GM19372 (cell line): ENCODE measurements around the gene LRRC10B.

Experiments
- ATAC-seq: cut with Tn5 transposase; IDR thresholded peaks from one replicate; pipeline ENCODE4 v1.9.1; 2021; ENCODE audit warnings: mild to moderate bottlenecking, low read depth, moderate library complexity; ENCODE audit not compliant: unreplicated experiment

LRRC10B gene

DNA sequence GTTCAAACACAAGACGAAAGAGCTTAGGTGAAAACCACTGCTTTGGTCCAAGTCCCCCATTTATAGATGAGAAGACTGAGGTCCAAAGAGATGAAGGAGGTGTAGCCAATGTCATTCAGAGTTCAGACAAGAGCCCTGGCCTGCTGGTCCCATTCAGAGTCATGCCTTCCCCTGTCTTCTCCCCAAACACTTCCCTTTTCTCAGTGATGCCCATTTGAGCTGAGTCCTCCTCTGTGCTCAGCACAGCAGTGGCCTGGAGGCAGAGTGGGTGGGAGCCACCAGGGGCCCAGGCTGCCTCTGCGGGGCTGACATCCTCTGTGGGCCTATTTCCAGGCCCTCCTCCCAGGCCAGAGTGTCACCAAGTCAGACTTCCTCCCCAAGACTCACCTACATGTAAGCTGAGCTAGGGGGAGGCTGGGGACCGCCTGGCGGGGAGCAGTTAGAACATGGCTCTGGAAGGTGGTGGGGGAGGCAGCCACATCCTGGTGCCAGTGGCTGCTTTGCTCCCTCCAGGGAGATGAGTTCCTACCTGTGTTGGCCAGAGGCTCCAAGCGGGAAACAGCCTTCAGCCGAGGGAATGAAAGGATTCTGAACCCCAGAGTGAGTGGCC, 22.4 kb upstream of the LRRC10B start:
- no peak for ATAC-seq

DNA sequence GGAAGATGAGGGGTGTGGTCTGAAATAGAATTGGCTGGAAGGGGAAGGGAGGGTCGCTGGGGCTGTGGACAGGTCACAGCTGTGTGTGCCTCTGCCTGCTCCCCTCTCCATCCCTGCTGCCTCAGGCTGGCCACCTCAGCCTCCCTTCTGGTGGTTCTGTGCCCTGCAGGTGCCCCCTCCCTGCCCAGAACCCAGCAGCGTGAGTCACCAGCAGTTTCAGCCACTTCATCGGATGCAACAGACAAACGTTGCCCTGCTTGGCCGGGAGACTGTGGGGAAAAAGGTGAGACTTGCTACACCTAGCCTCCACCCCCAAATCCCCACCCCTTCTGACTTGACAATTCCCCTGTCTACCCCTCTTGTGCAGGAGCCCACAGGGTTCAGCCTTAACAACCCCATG, 21.8 kb upstream of the LRRC10B start:
- ATAC-seq, result no peak

DNA sequence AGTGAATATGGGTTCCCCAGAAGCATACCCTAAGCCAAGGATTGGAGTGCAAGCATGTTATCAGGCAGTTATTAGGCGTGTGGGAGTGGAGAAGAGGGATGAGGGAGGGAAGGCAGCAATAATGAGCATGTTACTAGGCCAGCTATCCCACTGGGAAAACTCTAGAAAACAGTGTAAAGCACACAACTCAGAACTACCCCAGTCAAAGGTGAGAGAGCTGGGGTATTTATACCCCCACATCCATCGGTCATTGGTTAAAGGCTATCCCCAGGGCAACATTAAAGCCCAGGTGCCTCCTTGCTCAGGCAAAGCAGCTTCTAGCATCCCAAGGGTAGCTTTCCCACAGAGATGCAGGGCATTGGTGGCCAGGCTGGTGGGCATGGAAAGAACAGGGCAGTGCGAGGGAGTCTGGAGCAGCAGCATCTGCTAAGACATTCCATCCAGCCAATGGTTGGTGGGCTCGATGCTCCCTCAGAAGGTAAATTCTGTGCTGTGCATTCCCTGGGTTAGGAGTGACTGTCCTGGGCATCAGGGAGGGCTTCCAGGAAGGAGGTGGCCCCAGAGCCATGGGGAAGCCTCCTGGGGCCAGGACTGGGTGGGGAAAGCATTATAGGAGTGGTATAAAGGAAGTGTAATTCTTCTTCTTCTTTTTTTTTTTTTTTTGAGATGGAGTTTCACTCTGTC, 21.1 kb upstream of the LRRC10B start:
- ATAC-seq, result no peak

DNA sequence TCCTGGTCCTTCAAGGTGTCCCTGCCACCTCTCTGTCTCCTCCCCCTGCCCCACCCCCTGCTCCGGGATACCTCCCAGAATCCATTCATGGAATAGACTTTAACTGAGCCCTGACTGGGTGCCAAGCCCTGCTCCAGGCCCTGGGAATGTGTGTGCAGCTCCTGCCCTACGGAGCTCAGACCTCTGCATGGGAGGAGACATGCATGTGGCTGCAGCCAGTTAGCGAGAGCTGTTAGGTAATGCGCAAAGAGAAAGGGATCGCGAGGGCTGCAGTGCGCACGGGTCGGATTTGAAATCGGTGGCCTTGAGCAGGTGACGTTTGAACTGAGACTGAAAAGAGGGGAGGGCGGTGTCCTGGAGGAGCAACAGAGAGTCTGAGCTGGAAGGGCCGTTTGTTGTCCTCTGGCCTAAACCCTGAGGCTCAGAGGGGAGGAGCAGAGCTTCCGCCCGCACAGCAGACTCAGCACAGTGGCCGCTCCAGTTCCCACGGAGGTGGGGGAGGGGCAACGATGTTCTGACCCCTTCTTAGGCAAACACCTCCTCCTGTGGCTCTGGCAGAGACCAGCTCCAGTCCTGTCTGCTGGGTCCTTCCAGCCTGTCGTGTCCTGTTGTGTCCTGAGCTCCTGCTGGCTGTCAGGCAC, 19.8 kb upstream of the LRRC10B start:
- no peak for ATAC-seq

DNA sequence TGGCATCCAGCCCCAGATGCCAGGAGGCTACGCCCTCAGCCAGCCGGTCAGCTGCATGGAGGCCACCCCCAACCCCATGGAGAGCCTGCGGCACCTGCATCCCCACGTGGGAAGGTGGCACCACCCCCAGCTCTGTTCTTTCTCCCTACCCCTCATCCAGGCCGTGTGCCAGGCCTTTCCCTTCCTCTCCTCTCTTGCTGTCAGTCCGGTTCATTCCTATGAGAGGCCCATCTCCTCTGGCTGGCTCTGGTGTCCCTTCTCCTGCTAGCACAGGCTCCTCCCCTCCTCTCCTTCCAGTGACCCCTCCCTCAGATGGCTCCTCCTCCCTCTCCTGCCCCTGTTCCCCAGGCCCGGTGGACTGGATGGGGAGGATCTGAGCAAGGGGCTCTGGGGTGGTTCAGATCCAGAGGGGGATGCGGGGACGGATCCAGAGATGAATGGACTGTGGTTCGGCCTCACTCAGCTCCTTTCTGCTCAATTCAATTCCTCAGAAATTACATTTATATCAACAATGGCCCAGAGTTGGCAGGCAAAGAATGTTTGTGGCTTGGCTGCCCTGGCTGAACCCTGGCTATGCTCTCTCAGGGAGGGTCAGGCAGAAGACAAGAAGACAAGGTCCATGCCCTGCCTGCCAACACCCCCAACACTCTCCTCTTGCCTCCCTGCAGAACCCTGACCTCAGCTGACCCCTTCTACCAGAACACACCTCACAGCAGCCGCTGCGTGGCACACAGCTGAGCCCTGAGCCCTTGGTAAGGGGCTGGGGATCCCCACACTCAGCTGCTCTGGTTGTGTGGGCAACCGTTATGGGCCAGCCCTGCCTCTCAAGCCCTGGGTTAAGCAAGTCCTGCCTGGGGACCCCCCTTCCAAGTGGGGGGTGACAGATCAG, 18.5 kb upstream of the LRRC10B start:
- ATAC-seq, result no peak

DNA sequence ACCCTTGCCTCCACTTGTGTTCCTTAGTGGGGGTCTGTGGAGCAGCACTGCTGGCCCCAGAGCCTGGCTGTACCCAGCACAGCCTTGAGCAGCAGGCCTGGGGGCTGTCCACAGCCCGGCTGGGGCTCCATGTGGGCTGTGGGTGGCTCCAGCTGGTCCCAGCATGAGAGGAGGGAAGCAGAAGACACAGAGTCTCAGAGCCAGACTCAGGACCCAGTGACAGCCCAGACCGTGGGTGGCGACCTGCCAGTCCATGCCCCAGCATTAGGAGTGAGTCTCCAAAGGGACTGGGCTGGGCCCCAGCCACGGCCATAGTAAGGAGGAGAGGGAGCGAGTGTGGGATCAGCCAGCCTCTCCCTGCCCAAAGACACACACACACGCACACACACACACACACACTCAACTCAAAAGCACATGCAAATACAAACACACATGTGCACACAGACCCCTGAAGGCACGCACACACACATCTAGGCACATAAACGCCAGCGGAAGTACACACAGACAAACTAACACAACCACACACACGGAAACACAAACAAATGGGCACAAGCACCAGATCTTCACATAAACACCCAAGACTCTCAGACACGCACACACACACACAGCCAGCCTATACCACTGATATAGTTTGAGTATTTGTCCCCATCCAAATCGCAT, 16.7 kb upstream of the LRRC10B start:
- no peak for ATAC-seq

DNA sequence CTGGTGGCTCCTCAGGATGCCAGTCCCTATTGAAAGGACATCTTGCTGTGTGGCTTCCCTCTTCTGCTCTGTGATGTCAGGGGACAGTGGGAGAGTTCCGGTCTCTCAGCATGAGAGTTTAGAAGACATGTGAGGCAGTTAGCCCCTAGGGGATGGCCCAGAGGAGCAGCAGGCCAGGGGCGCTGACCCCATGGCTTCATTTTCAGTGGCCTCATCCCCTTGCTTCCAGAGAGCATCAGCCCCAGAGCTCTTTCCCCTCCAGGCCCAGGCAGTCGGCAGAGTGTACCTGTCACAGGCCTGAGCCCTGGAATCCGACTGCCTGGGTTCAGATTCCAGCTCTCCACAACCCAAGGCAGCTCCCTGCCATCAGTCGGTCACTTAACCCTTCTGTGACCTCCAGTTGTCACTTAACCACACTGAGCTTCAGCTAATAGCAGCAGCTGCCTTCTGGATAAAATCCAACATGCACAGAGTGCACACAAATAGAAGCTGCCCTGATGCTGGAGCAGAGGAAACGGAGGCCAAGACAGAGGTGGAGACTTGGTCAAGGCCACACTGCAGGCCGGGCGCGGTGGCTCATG, 14.1 kb upstream of the LRRC10B start:
- no peak for ATAC-seq

DNA sequence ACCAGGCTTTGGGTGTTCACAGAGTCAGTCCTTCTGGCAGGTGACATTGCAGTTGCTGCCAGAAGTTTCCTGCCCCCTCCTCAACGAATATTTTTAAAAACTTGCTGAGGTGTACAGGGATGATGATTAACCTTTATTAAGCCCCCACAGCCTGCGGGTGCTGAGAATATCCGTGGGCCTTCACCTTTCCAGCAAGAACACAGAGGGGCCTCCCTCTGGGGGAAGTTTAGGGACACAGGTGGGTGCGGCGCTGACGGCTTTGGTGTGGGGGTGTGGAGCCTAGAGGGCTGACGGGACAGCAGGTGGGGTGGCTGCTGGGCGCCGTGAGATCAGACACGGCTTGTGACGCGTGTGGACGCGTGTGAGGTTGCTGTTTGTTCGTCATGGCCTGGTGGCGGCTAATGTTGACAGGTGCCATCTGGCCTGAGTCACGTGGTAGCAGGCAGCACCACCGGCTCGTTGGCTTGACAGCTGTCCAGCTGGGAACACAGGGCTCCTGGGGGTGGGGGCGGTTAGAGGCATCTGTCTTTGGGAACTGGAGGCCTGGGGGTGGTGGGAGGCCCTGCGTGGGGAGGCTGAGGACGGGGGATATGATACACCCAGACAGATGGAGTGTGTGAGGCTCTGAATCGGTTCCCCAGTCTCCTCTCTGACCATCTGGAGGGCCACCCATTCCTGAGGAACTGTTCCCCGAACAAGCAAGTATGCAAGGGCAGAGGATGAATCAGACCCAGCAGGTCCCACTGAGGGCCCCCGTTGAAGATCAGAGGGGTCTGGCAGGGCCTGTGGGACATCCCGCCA, 12.5 kb upstream of the LRRC10B start:
- no peak for ATAC-seq

DNA sequence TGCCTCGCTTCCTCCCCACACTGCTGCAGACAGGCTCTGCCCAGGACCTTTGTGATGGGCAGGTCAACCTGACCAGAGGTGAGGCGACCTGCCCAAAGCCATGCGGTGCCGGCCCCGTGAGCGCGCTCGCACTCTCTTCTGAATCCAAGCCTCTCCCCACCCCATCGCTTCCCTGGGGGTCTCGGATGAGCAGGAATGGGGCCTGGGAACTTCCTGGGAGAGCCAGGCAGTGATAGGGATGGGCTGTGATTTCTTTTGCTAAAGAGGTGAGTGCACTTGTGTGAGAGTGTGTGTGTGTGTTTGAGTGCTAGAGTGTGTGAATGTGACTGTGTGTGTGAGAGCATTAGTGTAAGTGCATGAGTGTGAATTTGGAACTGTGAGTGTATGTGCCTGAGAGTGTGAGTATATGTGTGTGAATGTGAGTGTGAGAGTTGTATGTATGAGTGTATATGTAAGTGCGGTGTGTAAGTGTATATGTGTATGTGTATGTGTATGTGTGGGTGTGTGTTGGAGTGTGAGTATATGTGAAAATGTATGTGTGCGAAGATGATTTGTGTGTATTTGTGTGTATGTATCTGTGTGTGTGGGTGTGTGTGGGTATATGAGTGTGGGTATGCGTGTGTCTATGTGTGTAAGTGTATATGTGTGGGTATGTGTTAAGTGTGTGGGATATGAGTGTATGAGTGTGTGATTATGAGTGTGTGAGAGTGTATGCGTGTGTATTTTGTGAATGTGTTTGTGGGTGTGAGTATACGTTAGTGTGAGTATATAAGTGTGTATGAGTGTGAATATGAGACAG, 11.7 kb upstream of the LRRC10B start:
- no peak for ATAC-seq

DNA sequence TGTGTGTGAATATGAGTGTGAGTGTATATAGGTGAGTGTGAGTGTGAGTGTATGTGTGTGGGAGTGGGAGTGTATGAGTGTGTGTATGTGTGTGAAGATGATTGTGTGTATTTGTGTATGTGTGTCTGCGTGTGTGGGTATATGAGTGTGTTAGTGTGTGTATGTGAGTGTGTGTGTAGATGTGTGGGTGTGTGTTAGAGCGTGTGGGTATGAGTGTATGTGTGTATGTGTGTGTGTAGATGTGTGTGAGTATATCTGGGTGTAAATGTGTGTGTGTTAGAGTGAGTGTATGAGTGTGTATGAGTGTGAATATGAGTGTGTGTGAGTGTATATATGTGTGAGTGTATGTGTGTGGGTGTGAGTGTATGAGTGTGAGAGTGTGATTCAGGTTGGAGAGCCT, 11.1 kb upstream of the LRRC10B start:
- ATAC-seq, result no peak

DNA sequence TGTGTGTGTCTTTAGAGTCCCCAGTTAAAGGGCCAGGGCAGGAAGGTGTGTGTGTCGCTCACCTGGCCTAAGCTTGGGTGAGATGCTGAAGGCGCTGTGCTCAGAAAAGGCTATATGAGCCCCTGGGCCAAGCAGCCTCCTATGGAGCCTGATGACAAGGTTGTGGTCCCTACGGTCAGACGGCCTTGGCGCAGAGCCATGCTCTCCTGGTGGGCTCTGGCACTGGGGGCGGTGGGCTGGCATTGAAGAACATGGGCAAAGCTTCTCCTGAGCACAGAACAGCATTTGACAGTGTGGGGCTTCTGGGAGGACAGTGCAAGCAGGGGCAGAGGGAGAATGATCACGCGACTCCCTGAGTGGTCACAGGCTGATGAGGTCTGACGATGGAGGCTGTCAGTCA, 10.7 kb upstream of the LRRC10B start:
- no peak for ATAC-seq

DNA sequence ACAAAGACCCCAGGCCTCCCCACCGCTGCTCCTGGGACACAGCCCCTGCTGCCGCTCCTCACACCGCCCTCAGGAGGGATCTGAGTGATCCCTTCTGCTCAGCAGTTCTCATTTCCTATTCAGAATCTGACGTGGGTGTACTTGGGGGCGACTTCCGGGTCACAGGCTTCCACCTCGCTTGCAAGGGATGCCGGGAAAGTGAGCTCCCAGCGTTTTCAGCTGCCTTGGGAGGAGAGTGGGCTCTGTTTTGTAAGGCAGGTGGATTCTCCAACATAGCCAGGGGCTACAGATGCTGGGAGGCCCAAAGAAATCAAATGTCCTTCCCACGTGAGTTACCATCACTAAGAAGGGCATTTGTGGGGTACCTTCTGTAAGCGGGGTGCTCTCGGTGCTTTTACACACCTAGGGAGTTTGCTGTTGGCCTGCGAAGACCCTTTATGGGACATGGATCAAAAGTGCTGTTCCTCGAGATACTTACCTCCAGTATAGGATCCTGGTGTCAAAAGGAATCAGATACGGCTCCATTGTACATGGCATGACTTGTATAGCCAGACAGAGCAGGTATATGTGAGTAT, 9.7 kb upstream of the LRRC10B start:
- no peak for ATAC-seq

DNA sequence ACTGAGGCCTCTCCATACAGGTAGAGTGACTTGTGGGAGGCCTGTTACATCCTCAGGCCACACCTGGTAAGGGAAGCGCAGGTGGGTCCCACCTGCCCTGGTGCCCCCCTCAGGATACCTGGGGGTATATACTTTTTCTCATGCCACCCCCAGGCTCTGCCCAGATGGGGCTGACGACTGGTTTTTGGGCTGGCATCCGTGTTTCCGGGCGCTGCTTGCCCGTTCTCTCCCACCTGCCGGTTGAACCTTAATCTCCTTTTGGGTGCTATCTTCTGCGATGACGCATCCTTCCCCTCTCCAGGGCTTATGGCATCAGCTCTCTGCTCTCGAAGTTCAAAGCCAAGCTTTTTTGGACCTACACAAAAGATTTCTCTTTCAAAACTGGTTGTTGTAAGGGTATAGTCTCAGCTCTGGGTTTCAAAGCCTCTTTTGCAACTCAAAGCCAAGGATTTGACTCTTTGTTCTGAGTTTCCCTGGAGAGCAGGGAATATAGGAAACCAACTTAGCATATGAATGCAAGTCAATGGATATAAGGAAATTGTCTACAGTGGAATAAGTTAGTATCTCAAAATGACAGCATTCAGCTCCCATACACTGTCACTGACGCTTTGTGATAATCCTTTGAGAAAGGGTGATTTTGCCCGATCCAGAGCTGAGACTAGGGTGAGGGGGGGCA, 8.6 kb upstream of the LRRC10B start:
- ATAC-seq, result no peak

DNA sequence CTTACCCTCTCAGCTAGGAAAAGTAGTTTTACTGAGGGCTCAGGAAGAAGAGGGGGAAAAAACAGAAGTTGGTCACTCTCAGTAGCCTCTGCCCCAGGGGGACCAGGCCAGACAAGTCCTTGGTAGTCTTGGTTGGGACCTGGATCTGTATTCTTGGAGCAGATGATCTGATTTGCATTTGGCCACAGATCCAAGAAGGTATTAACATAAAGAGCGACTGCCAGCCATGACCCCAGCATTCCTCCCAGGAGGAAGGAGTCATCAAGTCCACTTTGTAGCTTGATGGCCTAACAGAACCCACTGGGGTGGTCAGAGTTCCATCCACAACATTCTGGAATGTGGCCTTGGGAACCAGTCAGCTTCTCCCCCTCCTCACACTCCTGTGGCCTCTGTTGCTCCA, 6.0 kb upstream of the LRRC10B start:
- no peak for ATAC-seq

DNA sequence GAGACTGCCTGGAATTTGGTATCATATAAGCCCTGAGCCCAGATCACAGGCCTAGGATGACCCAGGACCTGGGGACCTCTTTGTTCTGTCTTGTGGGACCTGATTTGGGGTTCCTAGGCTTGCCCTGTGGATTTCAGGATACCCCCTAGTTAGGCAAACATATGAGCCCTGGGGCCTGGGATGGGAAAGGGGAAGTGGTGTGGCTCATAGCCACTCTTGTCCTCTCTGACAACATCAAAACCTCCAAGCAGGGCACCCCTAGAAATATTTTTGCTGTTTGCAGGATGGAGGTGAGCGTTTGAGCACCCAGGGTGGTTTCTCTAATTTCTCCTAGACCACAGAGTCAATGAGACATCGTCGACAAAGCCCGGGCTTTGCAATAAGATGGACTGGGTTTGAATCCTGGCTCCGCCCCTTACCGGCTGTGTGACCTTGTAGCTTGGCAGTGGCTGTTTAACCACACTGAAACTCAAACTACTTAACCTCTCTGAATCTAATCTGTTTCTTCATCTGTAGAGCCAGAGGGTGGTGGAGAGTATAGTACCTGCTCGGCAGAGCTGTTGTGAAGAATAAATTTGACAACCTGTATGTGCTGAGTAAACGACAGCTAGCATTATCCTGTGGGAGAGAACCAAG, 5.3 kb upstream of the LRRC10B start:
- ATAC-seq, result no peak

DNA sequence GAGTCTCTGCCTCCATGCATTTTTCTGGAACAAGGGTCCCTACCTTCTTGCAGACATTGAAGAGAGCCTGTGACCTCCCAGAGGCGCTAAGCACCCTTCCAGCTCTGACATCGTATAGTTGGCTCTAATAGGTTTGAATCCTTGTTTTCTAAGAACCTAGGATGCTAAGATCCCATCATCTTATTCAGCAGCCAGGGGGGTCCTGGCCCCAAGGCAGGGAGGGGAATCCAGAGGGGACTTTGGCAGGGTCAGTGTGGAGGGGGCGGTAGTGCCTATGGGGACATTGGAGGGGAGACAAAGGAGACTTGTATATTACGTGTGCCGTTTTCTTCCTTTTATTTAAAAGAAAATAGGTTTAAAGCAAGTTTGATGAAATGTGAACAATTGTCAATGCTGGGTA, 3.4 kb upstream of the LRRC10B start:
- no peak for ATAC-seq

DNA sequence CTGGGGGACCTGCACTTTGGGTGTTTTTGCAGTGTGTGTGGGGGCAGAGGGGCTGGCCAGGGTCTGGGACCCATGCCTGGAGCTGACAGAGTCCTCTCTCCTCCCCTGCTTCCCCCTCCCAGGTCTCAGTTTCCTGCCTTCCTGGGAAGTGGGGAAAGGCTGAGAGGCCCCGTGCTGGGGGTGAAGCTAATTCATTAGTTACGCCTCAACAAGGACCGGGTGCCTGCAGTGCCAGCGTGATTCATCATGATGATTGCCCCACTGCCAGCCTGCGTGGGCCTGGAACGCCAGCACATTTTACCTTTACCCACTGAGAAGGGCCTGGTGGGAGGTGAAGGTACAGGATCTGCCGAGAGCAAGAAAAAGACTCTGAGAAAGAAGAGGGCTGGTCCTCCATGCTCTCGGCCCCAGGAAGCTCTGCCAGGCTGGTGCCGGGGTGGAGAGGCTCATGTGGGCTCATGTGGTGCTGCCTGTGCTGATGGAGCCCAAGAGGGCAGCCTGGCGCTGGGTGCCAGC, 2.9 kb upstream of the LRRC10B start:
- no peak for ATAC-seq
